GM18502 (cell line): Measurements from ENCODE around the gene GOLGA8N.

Experiments
- ATAC-seq: cut with Tn5 transposase; IDR thresholded peaks from one replicate; pipeline ENCODE4 v1.9.1; 2021; ENCODE audit warnings: mild to moderate bottlenecking; ENCODE audit not compliant: unreplicated experiment, poor library complexity

Gene GOLGA8N

GRCh38 chr15:32649342-32649741 is 56.1 kb downstream of the GOLGA8N start:
- no peak for ATAC-seq

- peak; percentile 71 for ATAC-seq
These were observed 58.1 kb downstream of the GOLGA8N start for GRCh38 chr15:32651229-32651837.

GRCh38 chr15:32652178-32652577 is 58.9 kb downstream of the GOLGA8N start:
- no peak for ATAC-seq

- ATAC-seq: no peak
These were observed 62.8 kb downstream of the GOLGA8N start for GRCh38 chr15:32656091-32656490.

GRCh38 chr15:32656496-32656895 is 63.2 kb downstream of the GOLGA8N start:
- no peak for ATAC-seq
